ENCODE data around the gene CAMSAP1.
A peak's percentile ranks its signal among the peaks of the same experiment; 100 is the strongest.
"Not testable (repeated sequence)": the region's sequence is repeated elsewhere in the genome, so short reads cannot be mapped to it uniquely, and the experiment has no call there.

Gene CAMSAP1

GRCh38 chr9:135898634-135899407 lies 8.5 kb downstream of the CAMSAP1 start:
- no peak for DNase-seq (ENCODE audit: low read depth)

GRCh38 chr9:135896626-135897025 lies 10.7 kb downstream of the CAMSAP1 start:
- no peak for DNase-seq (ENCODE audit: low read depth)

- DNase-seq (ENCODE audit: low read depth), result no peak
Measured at GRCh38 chr9:135896205-135896604, 11.1 kb downstream of the CAMSAP1 start.

GRCh38 chr9:135895202-135895848 lies 12.0 kb downstream of the CAMSAP1 start:
- no peak for DNase-seq (ENCODE audit: low read depth)

- no peak for DNase-seq (ENCODE audit: low read depth)
Measured at GRCh38 chr9:135893104-135893503, 14.2 kb downstream of the CAMSAP1 start.

- DNase-seq (ENCODE audit: low read depth), result not testable (repeated sequence)
Measured at GRCh38 chr9:135892327-135892726, 15.0 kb downstream of the CAMSAP1 start.

GRCh38 chr9:135891027-135891631 lies 16.2 kb downstream of the CAMSAP1 start:
- no peak for DNase-seq (ENCODE audit: low read depth)

- DNase-seq (ENCODE audit: low read depth), result no peak
Measured at GRCh38 chr9:135890190-135891026, 16.9 kb downstream of the CAMSAP1 start.

- DNase-seq (ENCODE audit: low read depth), result no peak
Measured at GRCh38 chr9:135889564-135890189, 17.7 kb downstream of the CAMSAP1 start.

- no peak for DNase-seq (ENCODE audit: low read depth)
Measured at GRCh38 chr9:135888766-135889394, 18.5 kb downstream of the CAMSAP1 start.

- DNase-seq (ENCODE audit: low read depth), result no peak
Measured at GRCh38 chr9:135888126-135888765, 19.1 kb downstream of the CAMSAP1 start.

GRCh38 chr9:135887585-135888050 lies 19.7 kb downstream of the CAMSAP1 start:
- DNase-seq (ENCODE audit: low read depth), result peak; percentile 35

- no peak for DNase-seq (ENCODE audit: low read depth)
Measured at GRCh38 chr9:135887021-135887507, 20.3 kb downstream of the CAMSAP1 start.

- DNase-seq (ENCODE audit: low read depth), result no peak
Measured at GRCh38 chr9:135886147-135886981, 21.0 kb downstream of the CAMSAP1 start.

- no peak for DNase-seq (ENCODE audit: low read depth)
Measured at GRCh38 chr9:135885100-135885853, 22.1 kb downstream of the CAMSAP1 start.

GRCh38 chr9:135884328-135885035 lies 22.9 kb downstream of the CAMSAP1 start:
- DNase-seq (ENCODE audit: low read depth), result no peak

- DNase-seq (ENCODE audit: low read depth), result no peak
Measured at GRCh38 chr9:135883410-135884089, 23.8 kb downstream of the CAMSAP1 start.

GRCh38 chr9:135882011-135882410 lies 25.3 kb downstream of the CAMSAP1 start:
- no peak for DNase-seq (ENCODE audit: low read depth)

Measured in activated T-helper 1 cell treated with Interleukin-2 at 50 U/mL for 16 hours (primary cell).